K562 (cell line): ENCODE measurements around the gene SIGLEC9. TPM values are rescaled to one million over a fixed set of nuclear protein-coding genes. Genes with fewer than 3 reads are reported as not detected.
A peak's percentile ranks its signal among the peaks of the same experiment; 100 is the strongest.

Experiments
- ARID1B ChIP-seq: fragments of 450-650 bp; IDR thresholded peaks from 2 replicates; pipeline ENCODE4 v1.6.1; 2016; ENCODE audit warnings: antibody characterized with exemption, mild to moderate bottlenecking, inconsistent platforms
- ARNT ChIP-seq, 2 experiments: fragments of 450-650 bp; IDR thresholded peaks; 2 replicates each; pipeline ENCODE4 v1.6.1; 2016; ENCODE audit warnings: mild to moderate bottlenecking in 1 of 2
- CTCF ChIP-seq, 3 experiments: IDR thresholded peaks in 2 of 3; conservative IDR thresholded peaks in 1 of 3; 2 replicates each; pipeline ENCODE4 v1.5.1; 2011 to 2012; ENCODE audit warnings: low read length in 3 of 3, mild to moderate bottlenecking in 3 of 3, control low read depth in 2 of 3, improper control_type of control experiment in 1 of 3, inconsistent platforms in 1 of 3, low read depth in 1 of 3, mixed read lengths in 1 of 3, moderate library complexity in 1 of 3; ENCODE audit not compliant: insufficient read depth in 2 of 3
- GABPA ChIP-seq: fragments of 200-800 bp; sonication (Bioruptor generic); conservative IDR thresholded peaks from 2 replicates; pipeline ENCODE4 v1.6.1; 2016; ENCODE audit warnings: low read depth, missing genetic modification characterization, missing compliant biosample characterization
- POU5F1 ChIP-seq: fragments of 150-350 bp; IDR thresholded peaks from 2 replicates; pipeline ENCODE4 v1.6.1; 2014; ENCODE audit warnings: borderline replicate concordance, low read length, low read depth, mild to moderate bottlenecking; ENCODE audit not compliant: partially characterized antibody
- RBM15 ChIP-seq: fragments of 200-400 bp; formaldehyde crosslinking; IDR thresholded peaks from 2 replicates; pipeline ENCODE4 v1.6.1; 2018; ENCODE audit warnings: mild to moderate bottlenecking, low read length, moderate library complexity; ENCODE audit not compliant: insufficient read depth
- SRF ChIP-seq, 2 experiments: fragments of 250-450, 450-650 bp in 1 of 2; sonication (Bioruptor Pico) in 1 of 2; sonication (generic) in 1 of 2; formaldehyde crosslinking; IDR thresholded peaks; 2 replicates each; pipeline versions ENCODE4 v1.5.0 to v1.5.1; 2020 to 2022; ENCODE audit warnings: mild to moderate bottlenecking in 1 of 2, missing genetic modification reagents in 1 of 2
- polyA plus RNA-seq, 8 experiments: library from polyadenylated mRNA; depleted of rRNA in 4 of 8; stranded (reverse) in 5 of 8; unstranded in 3 of 8; fragments of >200 nt; fragmentation: Nextera tagmentation in 2 of 8; fragmentation: Illumina TruSeq in 1 of 8; extraction: Ambion mirVana in 2 of 8; extraction: Trizol in 1 of 8; gene quantifications; 2 replicates each; pipeline versions ENCODE4 v1.2.1 to v1.2.3, GENCODE V29; 2011 to 2014; ENCODE audit warnings: inconsistent platforms in 1 of 8, missing spikeins in 1 of 8
- total RNA-seq, 7 experiments: library from RNA; depleted of rRNA in 6 of 7; stranded (reverse); fragments of >200 nt in 6 of 7; fragmentation: Illumina TruSeq in 2 of 7; extraction: Trizol in 2 of 7; gene quantifications; 2 replicates each; pipeline versions ENCODE4 v1.2.1 to v1.2.3, GENCODE V29; 2011 to 2021; ENCODE audit warnings: low replicate concordance in 1 of 7
- TF ChIP-seq, protein P1 (sequence below): IDR thresholded peaks from 2 replicates; pipeline ENCODE4 v1.6.1; 2012; ENCODE audit warnings: low read depth, low read length, improper control_type of control experiment, borderline replicate concordance
- TF ChIP-seq, protein P2 (sequence below), 2 experiments: fragments of 450-650 bp in 1 of 2; IDR thresholded peaks; 2 replicates each; pipeline ENCODE4 v1.6.1; 2011 to 2017; ENCODE audit warnings: low read depth in 2 of 2, antibody characterized with exemption in 1 of 2, borderline replicate concordance in 1 of 2, low read length in 1 of 2, mild to moderate bottlenecking in 1 of 2, mixed read lengths in 1 of 2; ENCODE audit not compliant: control insufficient read depth in 1 of 2
- TF ChIP-seq, protein P3 (sequence below): sonication (generic); formaldehyde crosslinking; IDR thresholded peaks from 2 replicates; pipeline ENCODE4 v1.8.0; 2023; ENCODE audit warnings: mild to moderate bottlenecking, missing genetic modification reagents
- TF ChIP-seq, protein P4 (sequence below): sonication (generic); formaldehyde crosslinking; IDR thresholded peaks from 2 replicates; pipeline ENCODE4 v1.8.0; 2022; ENCODE audit warnings: mild to moderate bottlenecking, missing genetic modification reagents

The SIGLEC9 gene
- total and polyA plus RNA-seq, 9 of the 15 experiments (the other 6 are each of a cell fraction or from before 2014, with no cell fraction given) = 0.09 to 0.34 (median 0.22) TPM; not detected in 4

DNA sequence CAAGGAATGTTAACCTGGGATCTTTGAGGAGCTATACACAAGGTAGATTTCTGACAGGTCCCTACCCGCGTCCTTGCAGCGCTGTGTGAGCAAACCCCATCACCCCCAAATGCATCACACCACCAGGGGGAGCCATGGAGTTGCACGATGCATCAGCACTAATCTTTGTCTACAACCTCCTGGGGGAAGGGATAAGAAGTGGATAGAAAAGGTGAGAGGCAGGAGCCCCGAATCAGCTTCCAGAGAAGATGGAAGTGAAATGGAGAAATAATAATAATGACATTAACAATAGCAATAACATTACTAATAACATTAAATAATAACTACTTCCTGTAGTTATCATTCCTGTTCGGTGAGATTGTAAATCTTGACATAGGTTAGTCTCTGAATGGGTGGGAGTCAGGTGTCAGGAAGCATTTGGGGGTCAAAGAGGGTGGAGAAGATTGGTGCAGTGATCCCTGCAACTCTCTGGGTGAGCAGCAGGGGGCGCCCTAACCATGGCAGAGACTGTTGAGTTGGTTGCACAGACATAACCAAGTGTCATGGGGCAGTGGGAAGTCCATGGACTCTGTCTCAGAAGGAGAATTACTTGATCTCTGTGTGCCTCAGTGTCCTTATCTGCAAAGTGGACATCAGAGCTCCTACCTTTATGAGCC, 33.9 kb downstream of the SIGLEC9 start (continued):
- no peak for TF ChIP-seq SRF (CRISPR knock-in tag; IDR thresholded peaks at IDR 0.05)
- TF ChIP-seq, protein P1, sequence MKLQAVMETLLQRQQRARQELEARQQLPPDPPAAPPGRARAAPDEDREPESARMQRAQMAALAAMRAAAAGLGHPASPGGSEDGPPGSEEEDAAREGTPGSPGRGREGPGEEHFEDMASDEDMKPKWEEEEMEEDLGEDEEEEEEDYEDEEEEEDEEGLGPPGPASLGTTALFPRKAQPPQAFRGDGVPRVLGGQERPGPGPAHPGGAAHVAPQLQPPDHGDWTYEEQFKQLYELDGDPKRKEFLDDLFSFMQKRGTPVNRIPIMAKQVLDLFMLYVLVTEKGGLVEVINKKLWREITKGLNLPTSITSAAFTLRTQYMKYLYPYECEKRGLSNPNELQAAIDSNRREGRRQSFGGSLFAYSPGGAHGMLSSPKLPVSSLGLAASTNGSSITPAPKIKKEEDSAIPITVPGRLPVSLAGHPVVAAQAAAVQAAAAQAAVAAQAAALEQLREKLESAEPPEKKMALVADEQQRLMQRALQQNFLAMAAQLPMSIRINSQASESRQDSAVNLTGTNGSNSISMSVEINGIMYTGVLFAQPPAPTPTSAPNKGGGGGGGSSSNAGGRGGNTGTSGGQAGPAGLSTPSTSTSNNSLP = no peak
- TF ChIP-seq ARID1B = peak; percentile 54
- TF ChIP-seq, protein P2, sequence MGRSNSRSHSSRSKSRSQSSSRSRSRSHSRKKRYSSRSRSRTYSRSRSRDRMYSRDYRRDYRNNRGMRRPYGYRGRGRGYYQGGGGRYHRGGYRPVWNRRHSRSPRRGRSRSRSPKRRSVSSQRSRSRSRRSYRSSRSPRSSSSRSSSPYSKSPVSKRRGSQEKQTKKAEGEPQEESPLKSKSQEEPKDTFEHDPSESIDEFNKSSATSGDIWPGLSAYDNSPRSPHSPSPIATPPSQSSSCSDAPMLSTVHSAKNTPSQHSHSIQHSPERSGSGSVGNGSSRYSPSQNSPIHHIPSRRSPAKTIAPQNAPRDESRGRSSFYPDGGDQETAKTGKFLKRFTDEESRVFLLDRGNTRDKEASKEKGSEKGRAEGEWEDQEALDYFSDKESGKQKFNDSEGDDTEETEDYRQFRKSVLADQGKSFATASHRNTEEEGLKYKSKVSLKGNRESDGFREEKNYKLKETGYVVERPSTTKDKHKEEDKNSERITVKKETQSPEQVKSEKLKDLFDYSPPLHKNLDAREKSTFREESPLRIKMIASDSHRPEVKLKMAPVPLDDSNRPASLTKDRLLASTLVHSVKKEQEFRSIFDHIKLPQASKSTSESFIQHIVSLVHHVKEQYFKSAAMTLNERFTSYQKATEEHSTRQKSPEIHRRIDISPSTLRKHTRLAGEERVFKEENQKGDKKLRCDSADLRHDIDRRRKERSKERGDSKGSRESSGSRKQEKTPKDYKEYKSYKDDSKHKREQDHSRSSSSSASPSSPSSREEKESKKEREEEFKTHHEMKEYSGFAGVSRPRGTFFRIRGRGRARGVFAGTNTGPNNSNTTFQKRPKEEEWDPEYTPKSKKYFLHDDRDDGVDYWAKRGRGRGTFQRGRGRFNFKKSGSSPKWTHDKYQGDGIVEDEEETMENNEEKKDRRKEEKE (IDR thresholded peaks at IDR 0.05; ENCODE audit: borderline replicate concordance in 1 of 2, control insufficient read depth in 1 of 2, low read depth in 2 of 2, low read length in 1 of 2) = no peak
- TF ChIP-seq, protein P3, sequence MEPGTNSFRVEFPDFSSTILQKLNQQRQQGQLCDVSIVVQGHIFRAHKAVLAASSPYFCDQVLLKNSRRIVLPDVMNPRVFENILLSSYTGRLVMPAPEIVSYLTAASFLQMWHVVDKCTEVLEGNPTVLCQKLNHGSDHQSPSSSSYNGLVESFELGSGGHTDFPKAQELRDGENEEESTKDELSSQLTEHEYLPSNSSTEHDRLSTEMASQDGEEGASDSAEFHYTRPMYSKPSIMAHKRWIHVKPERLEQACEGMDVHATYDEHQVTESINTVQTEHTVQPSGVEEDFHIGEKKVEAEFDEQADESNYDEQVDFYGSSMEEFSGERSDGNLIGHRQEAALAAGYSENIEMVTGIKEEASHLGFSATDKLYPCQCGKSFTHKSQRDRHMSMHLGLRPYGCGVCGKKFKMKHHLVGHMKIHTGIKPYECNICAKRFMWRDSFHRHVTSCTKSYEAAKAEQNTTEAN (CRISPR knock-in tag) = no peak
- peak; percentile 84 to 91 (median 89) for TF ChIP-seq CTCF (IDR thresholded peaks at IDR 0.05 in 2 of 3, conservative IDR thresholded peaks at IDR 0.05 in 1 of 3; ENCODE audit: insufficient read depth in 2 of 3, low read depth in 1 of 3, low read length in 3 of 3)
- TF ChIP-seq POU5F1 = no peak
- 0 out of 2 replicates have a peak, but pooled peaks have one; percentile 14 for TF ChIP-seq GABPA (tag)
- TF ChIP-seq, protein P4, sequence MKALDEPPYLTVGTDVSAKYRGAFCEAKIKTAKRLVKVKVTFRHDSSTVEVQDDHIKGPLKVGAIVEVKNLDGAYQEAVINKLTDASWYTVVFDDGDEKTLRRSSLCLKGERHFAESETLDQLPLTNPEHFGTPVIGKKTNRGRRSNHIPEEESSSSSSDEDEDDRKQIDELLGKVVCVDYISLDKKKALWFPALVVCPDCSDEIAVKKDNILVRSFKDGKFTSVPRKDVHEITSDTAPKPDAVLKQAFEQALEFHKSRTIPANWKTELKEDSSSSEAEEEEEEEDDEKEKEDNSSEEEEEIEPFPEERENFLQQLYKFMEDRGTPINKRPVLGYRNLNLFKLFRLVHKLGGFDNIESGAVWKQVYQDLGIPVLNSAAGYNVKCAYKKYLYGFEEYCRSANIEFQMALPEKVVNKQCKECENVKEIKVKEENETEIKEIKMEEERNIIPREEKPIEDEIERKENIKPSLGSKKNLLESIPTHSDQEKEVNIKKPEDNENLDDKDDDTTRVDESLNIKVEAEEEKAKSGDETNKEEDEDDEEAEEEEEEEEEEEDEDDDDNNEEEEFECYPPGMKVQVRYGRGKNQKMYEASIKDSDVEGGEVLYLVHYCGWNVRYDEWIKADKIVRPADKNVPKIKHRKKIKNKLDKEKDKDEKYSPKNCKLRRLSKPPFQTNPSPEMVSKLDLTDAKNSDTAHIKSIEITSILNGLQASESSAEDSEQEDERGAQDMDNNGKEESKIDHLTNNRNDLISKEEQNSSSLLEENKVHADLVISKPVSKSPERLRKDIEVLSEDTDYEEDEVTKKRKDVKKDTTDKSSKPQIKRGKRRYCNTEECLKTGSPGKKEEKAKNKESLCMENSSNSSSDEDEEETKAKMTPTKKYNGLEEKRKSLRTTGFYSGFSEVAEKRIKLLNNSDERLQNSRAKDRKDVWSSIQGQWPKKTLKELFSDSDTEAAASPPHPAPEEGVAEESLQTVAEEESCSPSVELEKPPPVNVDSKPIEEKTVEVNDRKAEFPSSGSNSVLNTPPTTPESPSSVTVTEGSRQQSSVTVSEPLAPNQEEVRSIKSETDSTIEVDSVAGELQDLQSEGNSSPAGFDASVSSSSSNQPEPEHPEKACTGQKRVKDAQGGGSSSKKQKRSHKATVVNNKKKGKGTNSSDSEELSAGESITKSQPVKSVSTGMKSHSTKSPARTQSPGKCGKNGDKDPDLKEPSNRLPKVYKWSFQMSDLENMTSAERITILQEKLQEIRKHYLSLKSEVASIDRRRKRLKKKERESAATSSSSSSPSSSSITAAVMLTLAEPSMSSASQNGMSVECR (CRISPR knock-in tag) = no peak
- no peak for TF ChIP-seq RBM15
- TF ChIP-seq ARNT (IDR thresholded peaks at IDR 0.05) = no peak
